Endodermal cell (in vitro differentiated cells): ENCODE results near the gene RNF212B. TPM values are rescaled to one million over a fixed set of nuclear protein-coding genes. Genes with fewer than 3 reads are reported as not detected.

Source experiments
- DNase-seq: peaks from one replicate; pipeline ENCODE4 v3.0.0-alpha.2; 2017
- H3K27ac ChIP-seq: 2 replicates; pipeline ENCODE4 v1.5.1; 2013; ENCODE audit warnings: mild to moderate bottlenecking, low read depth, low read length, moderate library complexity
- H3K27me3 ChIP-seq: 2 replicates; pipeline ENCODE4 v1.6.1; 2013; ENCODE audit warnings: mild to moderate bottlenecking, low read length, moderate library complexity; ENCODE audit not compliant: insufficient read depth, control insufficient read depth, poor library complexity, severe bottlenecking
- H3K36me3 ChIP-seq: 2 replicates; pipeline ENCODE4 v1.7.0; 2013; ENCODE audit warnings: mild to moderate bottlenecking, low read length, moderate library complexity; ENCODE audit not compliant: control insufficient read depth, insufficient read depth
- H3K4me1 ChIP-seq: one replicate; pipeline ENCODE4 v1.7.0; 2013; ENCODE audit warnings: low read length; ENCODE audit not compliant: control insufficient read depth, insufficient read depth
- H3K4me3 ChIP-seq: 2 replicates; pipeline ENCODE4 v1.5.1; 2013; ENCODE audit warnings: mild to moderate bottlenecking, low read length, moderate library complexity
- H3K9ac ChIP-seq: 2 replicates; pipeline ENCODE4 v1.6.1; 2013; ENCODE audit warnings: mild to moderate bottlenecking, low read length, moderate library complexity; ENCODE audit not compliant: poor library complexity, severe bottlenecking; ENCODE audit errors: extremely low read depth
- H3K9me3 ChIP-seq: 2 replicates; pipeline ENCODE4 v1.6.1; 2013; ENCODE audit warnings: mild to moderate bottlenecking, low read length, moderate library complexity; ENCODE audit not compliant: control insufficient read depth
- H3K27ac Mint-ChIP-seq: 2 replicates; pipeline ENCODE4 v1.8.0; 2020; ENCODE audit warnings: mixed read lengths
- H3K27me3 Mint-ChIP-seq: 2 replicates; pipeline ENCODE4 v1.8.0; 2021; ENCODE audit warnings: mild to moderate bottlenecking, mixed read lengths; ENCODE audit not compliant: insufficient read depth
- H3K36me3 Mint-ChIP-seq: 2 replicates; pipeline ENCODE4 v1.8.0; 2020; ENCODE audit warnings: low read depth, mixed read lengths
- H3K4me1 Mint-ChIP-seq: 2 replicates; pipeline ENCODE4 v1.8.0; 2020; ENCODE audit warnings: mixed read lengths
- H3K4me3 Mint-ChIP-seq: 2 replicates; pipeline ENCODE4 v1.8.0; 2020; ENCODE audit warnings: mild to moderate bottlenecking, moderate library complexity, mixed read lengths
- H3K9me3 Mint-ChIP-seq: 2 replicates; pipeline ENCODE4 v1.8.0; 2020; ENCODE audit warnings: mild to moderate bottlenecking, mixed read lengths
- CTCF ChIP-seq: fragments of 200-600 bp; sonication (generic); conservative IDR thresholded peaks from 2 replicates; pipeline ENCODE4 v1.5.0; 2021; ENCODE audit warnings: antibody characterized with exemption, mild to moderate bottlenecking
- WGBS, 2 experiments: methylation state at CpG; one replicate each; pipeline versions ENCODE4 v1.1.5 to v1.1.7; 2013; ENCODE audit warnings: missing lambda C conversion rate in 2 of 2, mixed read lengths in 1 of 2; ENCODE audit not compliant: insufficient coverage in 1 of 2, insufficient read length in 1 of 2; 5-methylcytosine and 5-hydroxymethylcytosine counted together
- total RNA-seq, 2 donors: library from RNA; stranded (reverse); fragmentation: NEBNext Ultra II Directional in 1 of 2; extraction: Animal tissue kit (Norgen Biotek cat#: 25700) in 1 of 2; gene quantifications; 2 replicates in 1 of 2; 3 replicates in 1 of 2; pipeline ENCODE4 v1.2.1, GENCODE V29; 2021

Gene RNF212B
- total RNA-seq, 2 donors from 2014 or later = not detected

- Mint-ChIP-seq H3K27me3 (peaks cover 60% of the 10 kb centered on the region), H3K9me3 (no peaks in the 10 kb centered on the region), H3K27ac (no peak overlapping the region), H3K4me3 (no peak overlapping the region), H3K4me1 (peaks cover 16% of the 10 kb centered on the region), H3K36me3 (peaks cover 3% of the 10 kb centered on the region)
- 92 to 97% methylated on average over 7 of the region's 7 CpGs for WGBS, 2 experiments
- peaks cover 14% of the 10 kb centered on the region for H3K27me3 ChIP-seq
- H3K9ac ChIP-seq = no peak overlapping the region
- H3K4me3 ChIP-seq = no peak overlapping the region
- no peak for TF ChIP-seq CTCF
- peaks cover 6% of the 10 kb centered on the region for H3K36me3 ChIP-seq
- H3K4me1 ChIP-seq = no peaks in the 10 kb centered on the region
- H3K9me3 ChIP-seq = no peaks in the 10 kb centered on the region
- no peak for DNase-seq
- H3K27ac ChIP-seq = no peak overlapping the region
Observed at GRCh38 chr14:23296012-23296777, 58.5 kb downstream of the RNF212B start.

GRCh38 chr14:23297096-23297495 is 59.4 kb downstream of the RNF212B start:
- Mint-ChIP-seq H3K4me1 (peaks cover 16% of the 10 kb centered on the region), H3K27ac (no peak overlapping the region), H3K4me3 (no peak overlapping the region), H3K36me3 (peaks cover 3% of the 10 kb centered on the region), H3K27me3 (peaks cover 51% of the 10 kb centered on the region), H3K9me3 (no peaks in the 10 kb centered on the region)
- no peak overlapping the region for H3K27ac ChIP-seq
- no peak for DNase-seq
- TF ChIP-seq CTCF = no peak
- H3K4me3 ChIP-seq = no peak overlapping the region
- no peaks in the 10 kb centered on the region for H3K9me3 ChIP-seq
- H3K9ac ChIP-seq = no peak overlapping the region
- H3K27me3 ChIP-seq = peaks cover 5% of the 10 kb centered on the region
- no peaks in the 10 kb centered on the region for H3K4me1 ChIP-seq
- 90 to 93% methylated on average over 6 to 7 of the region's 7 CpGs for WGBS, 2 experiments
- peaks cover 6% of the 10 kb centered on the region for H3K36me3 ChIP-seq

GRCh38 chr14:23297611-23298277 is 60.0 kb downstream of the RNF212B start:
- H3K4me3 ChIP-seq = no peak overlapping the region
- no peak overlapping the region for H3K27ac ChIP-seq
- Mint-ChIP-seq H3K4me3 (no peak overlapping the region), H3K27me3 (peaks cover 49% of the 10 kb centered on the region), H3K9me3 (no peaks in the 10 kb centered on the region), H3K27ac (no peak overlapping the region), H3K36me3 (peaks cover 3% of the 10 kb centered on the region), H3K4me1 (peaks cover 16% of the 10 kb centered on the region)
- H3K4me1 ChIP-seq = no peaks in the 10 kb centered on the region
- 94 to 97% methylated on average over 7 of the region's 7 CpGs for WGBS, 2 experiments
- no peak overlapping the region for H3K9ac ChIP-seq
- peaks cover 6% of the 10 kb centered on the region for H3K36me3 ChIP-seq
- H3K27me3 ChIP-seq = no peaks in the 10 kb centered on the region
- no peak for DNase-seq
- no peak for TF ChIP-seq CTCF
- no peaks in the 10 kb centered on the region for H3K9me3 ChIP-seq
